ENCODE data around the gene CREB5.

Gene CREB5

DNA sequence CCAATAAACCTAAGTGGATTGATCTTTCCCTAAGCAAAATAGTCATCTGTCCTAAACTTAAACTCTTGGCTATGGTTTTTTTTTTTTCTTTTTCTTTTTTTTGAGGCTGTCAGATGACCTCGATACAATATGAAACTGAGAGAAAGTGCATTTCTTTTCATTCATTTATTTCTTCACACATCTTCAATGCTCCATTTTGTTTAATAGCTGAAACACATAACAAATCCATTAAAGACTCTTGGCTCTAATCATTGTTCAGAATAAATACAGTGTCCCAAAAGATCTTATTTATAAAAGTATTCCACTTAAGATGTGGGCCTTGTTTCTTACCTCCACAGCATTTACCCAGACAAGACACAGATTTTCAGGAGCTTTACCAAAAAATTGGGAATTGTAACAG is 350.3 kb downstream of the CREB5 start:
- Mint-ChIP-seq H3K27me3 (peaks cover 0 to 10% of the 10 kb centered on the region in 2 donors), H3K9me3 (peaks cover 0 to 2% of the 10 kb centered on the region in 2 donors), H3K4me1 (no peaks in the 10 kb centered on the region), H3K36me3 (no peaks in the 10 kb centered on the region), H3K27ac (no peak overlapping the region), H3K4me3 (no peak overlapping the region)
- DNase-seq (no peak), ATAC-seq (replicated peaks) (no peak)

GRCh38 chr7:28766359-28766758 is 354.0 kb downstream of the CREB5 start:
- Mint-ChIP-seq H3K27me3 (peaks cover 11 to 27% of the 10 kb centered on the region in 2 donors), H3K9me3 (no peaks in the 10 kb centered on the region), H3K4me1 (no peaks in the 10 kb centered on the region), H3K27ac (no peak overlapping the region), H3K36me3 (peaks cover 0 to 1% of the 10 kb centered on the region in 2 donors), H3K4me3 (no peak overlapping the region)
- DNase-seq = no peak
- ATAC-seq (replicated peaks) = no peak

GRCh38 chr7:28767356-28767755 is 355.0 kb downstream of the CREB5 start:
- peaks cover 0 to 1% of the 10 kb centered on the region in 2 donors for H3K36me3 Mint-ChIP-seq
- H3K4me1 Mint-ChIP-seq = no peaks in the 10 kb centered on the region
- H3K27ac Mint-ChIP-seq = no peak overlapping the region
- ATAC-seq (replicated peaks) (no peak), DNase-seq (no peak)
- H3K9me3 Mint-ChIP-seq = no peaks in the 10 kb centered on the region
- H3K4me3 Mint-ChIP-seq = no peak overlapping the region
- H3K27me3 Mint-ChIP-seq = peaks cover 16 to 37% of the 10 kb centered on the region in 2 donors

DNA sequence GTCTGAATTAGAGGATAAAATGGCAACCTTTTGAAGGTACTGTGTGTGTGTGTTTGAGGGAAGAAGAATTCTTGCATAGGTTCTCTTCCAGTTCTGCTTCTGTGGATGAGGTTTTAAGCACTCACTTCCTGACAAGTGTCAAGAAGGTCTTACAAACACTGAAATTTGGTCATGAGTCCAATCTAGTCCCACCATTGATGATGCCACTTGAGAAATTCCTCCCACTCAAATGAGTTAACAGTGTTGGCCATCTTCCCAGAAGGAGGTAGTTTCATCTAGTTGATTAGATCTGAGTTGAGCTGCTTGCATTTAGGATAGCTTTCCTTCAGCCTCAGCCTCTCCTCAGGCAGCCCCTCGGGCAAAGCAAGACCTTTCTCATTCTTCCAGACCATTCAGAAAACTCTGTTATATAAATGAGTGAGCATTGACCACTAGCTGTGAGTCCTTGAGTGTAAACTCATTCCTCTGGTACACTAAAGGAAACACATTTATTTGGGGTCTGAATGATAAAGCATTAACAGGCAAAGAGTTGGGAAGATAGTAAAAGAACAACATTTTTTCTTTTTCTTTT is 356.3 kb downstream of the CREB5 start:
- Mint-ChIP-seq H3K36me3 (peaks cover 0 to 1% of the 10 kb centered on the region in 2 donors), H3K27me3 (peaks cover 16 to 37% of the 10 kb centered on the region in 2 donors), H3K27ac (no peak overlapping the region), H3K9me3 (no peaks in the 10 kb centered on the region), H3K4me1 (no peaks in the 10 kb centered on the region), H3K4me3 (no peak overlapping the region)
- DNase-seq (no peak), ATAC-seq (replicated peaks) (no peak)

DNA sequence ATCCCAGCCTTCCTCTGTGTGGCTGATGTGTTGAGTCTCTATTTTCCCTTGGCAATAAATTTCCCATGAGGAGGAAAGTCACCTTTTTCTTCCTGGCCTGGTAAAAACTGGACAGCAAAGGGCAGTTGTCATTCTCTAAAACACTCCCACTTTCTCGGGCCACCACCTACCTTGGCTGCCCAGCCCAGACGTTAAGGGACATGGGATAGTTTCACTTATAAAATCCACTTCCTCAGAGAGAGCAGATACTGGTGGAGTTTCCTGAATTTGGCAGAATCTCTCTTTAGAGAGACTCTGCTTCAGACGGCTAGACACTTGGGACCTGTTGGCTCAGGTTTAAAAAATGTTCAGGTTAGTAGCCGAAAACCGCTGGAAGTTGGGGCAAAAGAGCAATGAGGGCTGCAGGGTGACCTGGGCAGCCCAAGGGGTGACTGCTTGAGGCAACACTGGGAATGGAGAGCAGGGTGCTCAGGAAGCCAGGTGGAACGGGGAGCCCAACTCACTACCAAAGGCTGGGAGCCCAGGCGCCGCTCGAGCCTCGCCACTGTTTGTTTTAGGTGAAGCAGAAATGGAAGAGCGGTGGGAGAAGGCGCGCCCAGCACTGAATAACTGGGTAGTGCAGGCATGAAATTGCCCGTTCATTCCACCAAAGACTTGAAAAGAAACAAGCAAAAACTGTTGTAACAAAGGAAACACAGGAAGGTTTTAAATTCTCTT is 359.7 kb downstream of the CREB5 start:
- DNase-seq = no peak
- no peaks in the 10 kb centered on the region for H3K4me1 Mint-ChIP-seq
- ATAC-seq (replicated peaks) = no peak
- peaks cover 16 to 37% of the 10 kb centered on the region in 2 donors for H3K27me3 Mint-ChIP-seq
- H3K9me3 Mint-ChIP-seq = no peaks in the 10 kb centered on the region
- H3K4me3 Mint-ChIP-seq = no peak overlapping the region
- peaks cover 0 to 1% of the 10 kb centered on the region in 2 donors for H3K36me3 Mint-ChIP-seq
- H3K27ac Mint-ChIP-seq = no peak overlapping the region

DNA sequence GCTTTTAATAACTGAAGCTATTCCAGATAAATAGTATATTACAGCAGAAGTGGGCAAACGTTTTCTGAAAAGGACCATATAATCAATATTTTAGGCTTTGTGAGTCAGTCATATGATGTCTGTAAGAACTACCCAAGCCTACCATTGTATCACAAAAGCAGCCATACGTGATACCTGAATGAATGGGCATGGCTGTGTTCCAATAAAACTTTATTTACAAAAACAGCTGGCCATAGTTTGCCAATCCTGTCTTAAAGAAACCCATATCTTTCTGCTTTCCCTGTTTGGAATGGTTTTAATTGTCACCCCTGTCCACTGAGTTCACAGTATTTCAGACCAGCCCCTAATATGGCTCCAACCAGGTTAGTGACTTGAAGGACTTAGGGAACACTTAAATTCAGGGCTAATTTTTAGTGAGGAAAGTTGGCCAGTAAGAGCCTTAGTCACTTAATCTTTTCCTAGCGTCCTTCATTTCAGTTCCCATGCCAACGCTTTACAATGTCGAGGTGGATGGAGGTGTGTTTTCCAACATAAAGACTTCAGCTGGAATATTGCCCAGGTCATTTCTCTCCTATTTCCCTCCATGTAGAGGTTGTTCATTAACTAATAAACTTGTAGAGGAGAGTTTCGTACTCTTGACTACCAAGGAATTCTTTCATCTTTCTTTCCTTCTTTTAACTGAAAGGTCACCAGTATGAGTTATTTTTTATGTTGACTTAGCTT is 361.3 kb downstream of the CREB5 start:
- DNase-seq (no peak), ATAC-seq (replicated peaks) (no peak)
- H3K4me3 Mint-ChIP-seq = no peak overlapping the region
- H3K27me3 Mint-ChIP-seq = peaks cover 8 to 25% of the 10 kb centered on the region in 2 donors
- no peaks in the 10 kb centered on the region for H3K9me3 Mint-ChIP-seq
- peaks cover 0 to 1% of the 10 kb centered on the region in 2 donors for H3K36me3 Mint-ChIP-seq
- H3K4me1 Mint-ChIP-seq = no peaks in the 10 kb centered on the region
- H3K27ac Mint-ChIP-seq = no peak overlapping the region

- Mint-ChIP-seq H3K4me1 (no peaks in the 10 kb centered on the region), H3K36me3 (peaks cover 0 to 1% of the 10 kb centered on the region in 2 donors), H3K9me3 (no peaks in the 10 kb centered on the region), H3K4me3 (no peak overlapping the region), H3K27ac (no peak overlapping the region), H3K27me3 (peaks cover 7 to 24% of the 10 kb centered on the region in 2 donors)
- ATAC-seq (replicated peaks) (no peak), DNase-seq (no peak)
Observed at GRCh38 chr7:28774261-28774988, 362.1 kb downstream of the CREB5 start.

GRCh38 chr7:28776463-28777157 is 364.3 kb downstream of the CREB5 start:
- peaks cover 0 to under 1% of the 10 kb centered on the region in 2 donors for H3K4me1 Mint-ChIP-seq
- no peaks in the 10 kb centered on the region for H3K9me3 Mint-ChIP-seq
- no peaks in the 10 kb centered on the region for H3K36me3 Mint-ChIP-seq
- ATAC-seq (replicated peaks) (no peak), DNase-seq (no peak)
- peaks cover 7 to 10% of the 10 kb centered on the region in 2 donors for H3K27me3 Mint-ChIP-seq
- H3K4me3 Mint-ChIP-seq = no peak overlapping the region
- no peak overlapping the region for H3K27ac Mint-ChIP-seq

- Mint-ChIP-seq H3K4me3 (no peak overlapping the region), H3K27ac (no peak overlapping the region), H3K4me1 (peaks cover 6 to 19% of the 10 kb centered on the region in 2 donors), H3K36me3 (no peaks in the 10 kb centered on the region), H3K9me3 (no peaks in the 10 kb centered on the region), H3K27me3 (peaks cover 0 to 6% of the 10 kb centered on the region in 2 donors)
- ATAC-seq (replicated peaks) (no peak), DNase-seq (no peak)
Observed at GRCh38 chr7:28778786-28779185, 366.5 kb downstream of the CREB5 start.

DNA sequence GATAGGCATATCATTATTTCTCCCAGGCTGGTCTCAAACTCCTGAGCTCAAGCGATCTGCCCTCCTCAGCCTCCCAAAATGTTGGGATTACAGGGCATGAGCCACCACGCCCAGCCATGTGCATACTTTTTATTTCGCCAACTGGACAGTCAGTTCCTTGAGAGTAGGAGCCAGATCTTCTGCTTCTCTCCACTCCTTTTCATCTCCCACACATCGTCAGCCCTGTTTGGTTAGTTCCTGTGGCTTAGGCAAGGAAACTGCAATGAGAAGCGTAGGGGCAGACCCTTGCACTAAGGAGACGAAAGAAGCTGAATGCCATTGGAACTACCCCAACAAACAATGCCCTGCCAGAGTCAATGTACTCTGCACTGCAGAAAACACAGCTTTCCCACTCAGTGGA is 367.6 kb downstream of the CREB5 start:
- Mint-ChIP-seq H3K36me3 (no peaks in the 10 kb centered on the region), H3K4me1 (peaks cover 7 to 31% of the 10 kb centered on the region in 2 donors), H3K27me3 (peaks cover 0 to 6% of the 10 kb centered on the region in 2 donors), H3K9me3 (no peaks in the 10 kb centered on the region), H3K27ac (no peak overlapping the region), H3K4me3 (no peak overlapping the region)
- DNase-seq (no peak), ATAC-seq (replicated peaks) (no peak)

DNA sequence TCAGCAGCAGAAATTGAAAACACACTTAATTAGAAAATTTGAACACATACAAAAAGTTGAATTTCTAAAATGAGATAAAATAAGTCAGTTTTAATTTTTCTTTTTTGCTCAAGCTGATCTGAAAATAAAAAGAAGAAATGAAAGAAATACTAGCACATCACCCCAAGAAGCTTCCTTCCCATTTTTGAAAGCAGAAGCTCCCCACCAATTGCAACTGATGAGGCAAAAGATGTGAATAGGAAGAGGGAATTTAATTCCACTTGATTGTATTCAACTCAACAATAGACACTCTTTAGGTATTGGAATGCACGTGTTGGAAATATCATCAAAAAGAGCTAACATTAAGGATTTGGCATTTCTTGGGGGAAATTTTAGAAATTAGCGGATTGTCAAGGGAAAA is 370.0 kb downstream of the CREB5 start:
- ATAC-seq (replicated peaks) = no peak
- Mint-ChIP-seq H3K36me3 (no peaks in the 10 kb centered on the region), H3K27me3 (peaks cover 0 to 6% of the 10 kb centered on the region in 2 donors), H3K4me1 (peaks cover 10 to 40% of the 10 kb centered on the region in 2 donors), H3K27ac (peak overlapping the region; percentile 27), H3K9me3 (no peaks in the 10 kb centered on the region), H3K4me3 (no peak overlapping the region)
- DNase-seq = no peak

- Mint-ChIP-seq H3K27ac (no peak overlapping the region), H3K4me3 (no peak overlapping the region), H3K36me3 (no peaks in the 10 kb centered on the region), H3K9me3 (no peaks in the 10 kb centered on the region), H3K4me1 (peaks cover 10 to 42% of the 10 kb centered on the region in 2 donors), H3K27me3 (peaks cover 0 to 6% of the 10 kb centered on the region in 2 donors)
- ATAC-seq (replicated peaks) (peak in 1 of 2 donors; percentile 33), DNase-seq (no peak)
Observed at GRCh38 chr7:28784171-28784902, 372.0 kb downstream of the CREB5 start.
